Measurements from ENCODE around the gene SON.
"Not testable (repeated sequence)": the region's sequence is repeated elsewhere in the genome, so short reads cannot be mapped to it uniquely, and the experiment has no call there.

The SON gene

DNA sequence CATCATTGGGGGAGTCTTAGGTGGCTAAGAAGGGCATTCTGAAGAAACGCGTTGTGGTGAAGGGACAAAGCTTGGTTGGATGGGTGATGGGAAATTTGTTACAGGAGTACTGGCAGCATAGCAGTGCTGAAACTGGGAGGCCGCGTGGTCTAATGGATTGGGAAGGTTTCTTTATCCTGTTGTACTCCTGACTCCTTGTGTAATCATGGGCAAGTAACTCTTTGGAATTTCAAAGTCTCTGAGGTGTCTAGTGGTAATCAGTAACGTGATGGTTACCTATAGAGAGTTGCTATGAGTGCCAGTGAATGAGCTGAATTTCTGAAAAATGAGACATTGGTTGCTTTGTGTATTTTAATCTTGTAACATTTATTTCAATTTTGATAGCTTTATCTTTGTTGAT lies 27.2 kb downstream of the SON start:
- no peak for DNase-seq (ENCODE audit: low read depth, low spot score)

DNA sequence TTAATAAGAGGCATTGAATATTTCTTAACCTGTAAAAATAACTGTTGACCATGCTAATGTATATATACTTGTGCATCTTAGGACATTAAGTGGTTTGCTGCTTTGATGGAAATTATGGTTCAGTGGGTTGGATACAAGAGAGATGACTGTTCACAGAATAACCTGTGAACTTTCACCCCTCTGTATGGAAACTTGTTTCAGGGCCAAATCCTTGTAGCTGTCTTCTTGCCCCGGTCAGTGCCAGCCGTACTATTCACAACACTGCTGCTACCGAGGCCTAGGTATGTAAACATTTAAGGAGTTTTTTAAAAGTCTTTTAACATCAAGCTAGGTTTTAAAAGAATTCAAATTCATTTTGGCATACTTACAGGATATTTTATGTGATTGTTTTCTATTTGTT lies 29.5 kb downstream of the SON start:
- no peak for DNase-seq (ENCODE audit: low read depth, low spot score)

DNA sequence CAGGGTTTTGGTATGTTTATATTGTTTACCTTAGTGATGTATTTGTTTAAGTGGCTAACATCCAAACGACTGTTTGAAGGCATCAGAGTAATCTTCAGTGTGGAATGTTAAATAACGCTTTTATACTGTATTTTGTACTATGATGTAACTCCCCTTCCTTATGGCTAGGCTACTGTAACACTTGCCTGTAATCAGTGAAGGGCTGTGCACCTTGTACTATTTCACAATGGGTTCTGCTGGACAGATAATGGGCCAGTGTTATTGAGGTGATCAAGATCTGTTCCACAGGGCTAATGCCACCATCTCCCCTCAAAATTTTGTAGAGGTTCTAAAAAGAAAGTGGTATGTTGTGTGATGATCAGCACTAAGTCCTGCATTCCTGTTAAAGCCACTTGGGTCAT lies 33.9 kb downstream of the SON start:
- DNase-seq (ENCODE audit: low read depth, low spot score): not testable (repeated sequence)

DNA sequence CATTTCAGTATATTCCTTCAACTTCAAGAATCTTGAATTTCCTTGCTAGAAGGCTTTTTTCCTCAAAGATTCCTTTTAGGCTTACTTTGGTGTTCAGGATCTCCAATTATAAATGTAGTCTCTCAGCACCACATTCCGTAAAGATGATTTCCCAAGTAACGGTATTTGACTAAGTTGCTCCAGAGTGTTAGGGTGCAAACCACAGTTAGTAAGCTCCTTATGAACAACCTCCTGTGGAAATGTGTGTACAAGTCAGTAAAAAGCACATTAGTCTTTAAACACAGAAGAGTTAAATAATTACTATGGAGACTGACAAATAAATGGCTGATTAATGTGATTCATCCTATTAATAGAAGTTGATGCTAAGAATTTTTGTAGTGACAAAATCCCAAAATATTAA lies 35.4 kb downstream of the SON start:
- no peak for DNase-seq (ENCODE audit: low read depth, low spot score)

DNA sequence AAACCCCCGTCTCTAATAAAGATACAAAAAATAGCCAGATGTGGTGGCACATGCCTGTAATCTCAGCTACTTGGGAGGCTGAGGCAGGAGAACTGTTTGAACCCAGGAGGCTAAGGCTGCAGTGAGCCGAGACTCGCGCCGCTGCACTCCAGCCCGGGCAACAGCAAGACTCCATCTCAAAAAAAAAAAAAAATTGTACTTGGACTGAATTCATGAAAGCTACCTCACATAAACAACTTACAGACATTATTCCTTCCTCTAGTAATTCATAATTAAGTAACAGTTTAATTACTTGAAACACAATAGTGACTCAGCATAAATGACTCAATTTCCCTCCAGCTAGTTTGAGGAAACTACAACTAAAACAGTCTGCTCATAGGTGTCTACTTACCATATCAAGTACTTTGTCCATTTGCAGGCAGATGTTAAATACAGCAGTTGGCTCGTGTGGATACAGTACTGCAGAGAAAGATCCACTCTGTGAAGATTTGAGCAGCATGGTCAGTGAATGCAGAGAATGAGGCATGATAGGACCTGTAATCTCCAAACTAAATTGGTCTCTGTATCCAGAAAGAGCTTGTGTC lies 36.2 kb downstream of the SON start:
- DNase-seq (ENCODE audit: low read depth, low spot score): no peak

DNA sequence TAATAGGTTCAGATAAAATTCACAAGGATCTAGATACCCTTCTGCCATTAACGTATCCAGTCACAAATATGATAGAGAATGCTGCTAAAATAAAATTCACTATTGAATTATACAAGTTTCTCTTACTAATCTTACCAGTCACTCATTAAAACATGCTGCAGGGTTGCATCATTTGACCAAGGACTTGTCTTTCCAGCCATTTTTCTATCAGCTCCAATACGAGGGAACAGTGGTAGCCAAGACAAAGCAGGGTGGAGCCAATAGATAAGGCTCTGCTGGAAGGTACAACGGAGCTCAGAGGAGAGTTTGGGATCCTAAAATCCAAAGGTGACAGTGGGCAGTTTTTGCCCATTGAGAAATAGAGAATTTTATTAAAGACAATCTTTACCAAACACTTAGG lies 41.6 kb downstream of the SON start:
- no peak for DNase-seq (ENCODE audit: low read depth, low spot score)

DNA sequence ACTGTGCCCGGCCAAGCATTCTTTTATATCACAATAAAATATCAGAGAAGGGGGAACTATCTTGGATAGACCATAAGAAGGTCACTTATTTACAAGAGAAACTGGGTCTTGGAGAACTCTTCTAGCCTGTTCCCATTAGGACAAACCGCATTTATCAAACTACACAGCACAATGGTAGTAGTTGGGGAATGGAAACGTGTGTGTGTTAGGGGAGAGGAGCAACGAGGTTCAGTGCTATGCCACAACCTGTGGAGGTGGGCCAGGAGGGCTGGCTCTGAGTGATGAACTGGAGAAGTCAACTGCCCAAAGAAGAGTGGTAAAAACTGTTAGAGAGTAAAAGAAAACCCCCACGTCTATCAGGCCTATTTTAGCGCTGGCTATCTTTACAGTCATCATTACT lies 44.1 kb downstream of the SON start:
- DNase-seq (ENCODE audit: low read depth, low spot score): no peak

DNA sequence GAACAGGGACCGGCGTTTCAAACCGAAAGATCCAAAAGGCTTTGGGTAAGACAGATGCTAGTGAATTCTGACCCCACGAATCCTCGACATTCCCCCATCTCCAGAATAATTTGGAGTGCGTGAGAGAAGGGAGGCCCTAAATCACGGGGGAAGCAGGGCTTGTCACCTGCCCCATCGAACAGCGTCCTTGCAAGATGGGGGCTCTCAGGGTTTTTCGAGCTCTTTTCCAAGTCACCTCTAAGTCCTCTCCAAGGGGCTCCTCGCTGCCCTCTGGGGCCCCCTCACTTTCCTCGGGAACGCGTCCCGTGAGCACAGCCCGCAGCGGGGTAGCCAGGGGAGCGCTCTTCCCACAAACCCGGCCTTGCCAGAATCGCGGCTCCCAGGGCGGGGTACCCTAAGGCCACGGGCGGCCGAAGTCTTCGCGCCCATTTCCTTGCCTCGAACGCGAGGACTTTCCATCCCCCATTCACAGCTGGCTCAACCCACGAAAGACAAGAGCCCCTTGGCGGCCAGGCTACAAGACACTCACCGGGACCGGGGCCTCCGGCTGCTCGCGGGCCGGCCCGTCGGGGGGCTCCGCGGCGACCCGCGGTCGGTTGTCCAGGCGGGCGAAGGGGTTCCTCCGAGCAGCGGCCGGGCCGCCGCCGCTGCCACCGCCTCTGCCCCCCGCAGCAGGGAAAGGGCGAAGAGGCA lies 45.1 kb downstream of the SON start:
- DNase-seq (ENCODE audit: low read depth, low spot score): no peak

DNA sequence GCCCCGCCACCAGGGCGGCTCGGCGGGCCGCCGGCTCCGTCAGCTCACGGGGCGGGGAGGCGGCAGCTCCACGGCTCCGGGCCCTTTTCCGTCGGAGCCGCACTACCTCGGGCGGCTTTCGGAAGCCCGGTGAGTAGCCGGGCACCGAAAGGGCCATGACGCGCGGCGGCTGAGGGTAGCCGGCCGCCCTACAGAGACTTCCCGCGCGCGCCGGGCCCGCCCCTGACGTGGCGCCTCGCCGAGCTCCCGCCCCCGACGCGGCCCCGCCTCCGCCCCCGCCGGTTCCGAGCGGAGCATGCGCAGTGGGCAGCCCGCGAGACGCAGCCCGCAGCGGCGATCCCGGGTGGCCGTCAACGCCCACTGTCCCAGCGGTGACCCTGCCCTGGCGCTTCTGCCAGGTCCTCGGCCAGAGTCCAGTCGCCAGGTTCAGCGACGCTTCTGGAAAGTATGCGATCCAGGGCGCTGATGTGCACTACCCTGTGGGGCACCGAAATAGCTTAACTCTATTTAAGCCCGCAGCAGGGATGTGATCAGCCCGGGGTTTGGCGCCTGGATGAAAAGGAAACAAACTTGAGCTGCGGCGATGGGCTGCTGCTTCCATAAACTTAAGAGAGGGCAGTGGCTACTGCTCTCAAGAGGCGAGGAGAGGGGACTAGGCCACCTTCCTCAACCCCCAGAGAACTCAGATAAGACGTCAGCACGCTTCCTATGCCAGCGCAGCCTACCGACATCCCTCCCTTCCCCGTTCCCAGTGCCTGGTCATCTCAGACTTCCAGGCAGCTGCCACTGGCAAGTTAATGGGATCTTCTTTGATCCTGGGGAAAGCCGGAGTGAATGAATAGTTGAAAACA lies 45.9 kb downstream of the SON start, which contains the start of gene DONSON:
TSS of gene DONSON (minus strand) at position 200 of the 851 bp plus-strand sequence. CDS start at position 157, 43 bp downstream.
- DNase-seq (ENCODE audit: low read depth, low spot score): peak; percentile 79

DNA sequence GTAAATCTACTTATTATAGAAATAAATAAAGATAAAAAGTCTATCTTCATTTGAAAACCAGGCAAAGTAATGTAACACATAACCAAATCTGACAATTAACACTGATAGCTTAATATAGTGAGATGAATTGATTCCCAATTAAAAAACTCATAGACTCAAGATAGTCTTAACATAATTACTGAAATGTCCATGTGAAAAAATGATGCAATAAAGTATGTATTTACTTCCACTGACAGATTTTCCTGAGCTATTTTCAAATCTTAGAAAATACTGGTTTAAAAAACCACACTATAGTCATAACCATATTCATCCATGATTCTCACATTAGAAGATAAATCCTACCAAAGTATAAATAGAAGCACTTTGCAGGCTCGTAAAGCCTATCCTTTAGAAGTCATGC lies 55.2 kb downstream of the SON start:
- DNase-seq (ENCODE audit: low read depth, low spot score): no peak

DNA sequence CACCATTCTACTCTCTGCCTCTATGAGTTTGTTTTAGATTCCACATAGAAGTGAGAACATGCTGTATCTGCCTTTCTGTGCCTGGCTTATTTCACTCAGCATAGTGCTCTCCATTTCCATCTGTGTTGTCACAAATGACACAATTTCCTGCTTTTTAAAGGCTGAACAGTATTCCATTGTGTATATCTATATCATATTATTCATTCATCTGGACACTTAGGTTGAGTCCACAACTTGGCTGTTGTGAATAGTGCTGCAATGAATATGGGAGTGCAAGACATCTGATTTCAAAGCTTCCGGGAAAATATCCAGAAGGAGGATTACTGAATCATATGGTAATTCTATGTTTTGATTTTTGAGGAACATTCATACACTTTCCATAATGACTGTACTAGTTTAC lies 65.7 kb downstream of the SON start:
- no peak for DNase-seq (ENCODE audit: low read depth, low spot score)

DNA sequence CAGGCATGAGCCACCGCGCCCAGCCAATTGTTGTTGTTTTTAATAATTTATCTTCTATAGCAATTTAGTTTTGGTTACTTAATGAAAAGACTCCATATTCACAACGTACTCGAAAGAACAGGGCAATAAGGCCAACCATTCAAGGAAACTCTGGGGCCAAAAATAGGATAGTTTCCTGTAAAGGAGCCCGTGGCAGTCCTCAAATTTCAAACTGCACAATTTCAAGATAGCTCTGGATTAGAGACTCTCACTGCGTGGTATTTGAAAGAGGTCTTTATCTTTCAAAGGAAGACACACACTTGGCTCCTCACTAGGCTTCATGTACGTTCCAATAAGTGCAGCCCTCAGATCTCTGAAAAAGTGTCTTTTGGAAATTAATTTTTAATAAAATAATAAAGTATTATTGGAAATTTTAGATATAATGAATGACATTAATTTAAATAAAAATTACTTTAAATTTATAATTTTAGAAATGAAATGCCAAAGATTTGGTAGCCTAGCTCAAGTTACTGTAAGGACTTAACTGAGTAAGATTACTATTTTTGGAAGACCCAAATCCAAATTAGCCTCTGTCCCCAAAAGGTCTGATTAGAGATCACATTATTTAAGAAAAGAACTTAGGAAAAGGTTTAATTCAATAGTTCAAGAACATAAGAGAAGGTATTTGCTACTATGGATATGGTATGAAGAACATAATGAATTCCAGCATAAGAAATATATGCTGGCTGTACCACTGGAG lies 68.3 kb downstream of the SON start:
- DNase-seq (ENCODE audit: low read depth, low spot score): no peak

DNA sequence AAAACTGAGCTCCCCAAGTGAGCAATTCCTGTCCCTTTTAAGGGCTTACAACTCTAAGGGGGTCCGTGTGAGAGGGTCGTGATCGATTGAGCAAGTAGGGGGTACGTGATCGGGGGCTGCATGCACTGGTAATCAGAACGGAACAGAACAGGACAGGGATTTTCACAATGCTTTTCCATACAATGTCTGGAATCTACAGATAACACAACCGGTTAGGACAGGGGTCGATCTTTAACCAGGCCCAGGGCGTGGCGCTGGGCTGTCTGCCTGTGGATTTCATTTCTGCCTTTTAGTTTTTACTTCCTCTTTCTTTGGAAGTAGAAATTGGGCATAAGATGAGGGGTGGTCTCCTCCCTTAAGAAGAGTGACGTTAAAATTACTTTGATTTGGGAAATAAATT lies 74.7 kb downstream of the SON start:
- DNase-seq (ENCODE audit: low read depth, low spot score): not testable (repeated sequence)

DNA sequence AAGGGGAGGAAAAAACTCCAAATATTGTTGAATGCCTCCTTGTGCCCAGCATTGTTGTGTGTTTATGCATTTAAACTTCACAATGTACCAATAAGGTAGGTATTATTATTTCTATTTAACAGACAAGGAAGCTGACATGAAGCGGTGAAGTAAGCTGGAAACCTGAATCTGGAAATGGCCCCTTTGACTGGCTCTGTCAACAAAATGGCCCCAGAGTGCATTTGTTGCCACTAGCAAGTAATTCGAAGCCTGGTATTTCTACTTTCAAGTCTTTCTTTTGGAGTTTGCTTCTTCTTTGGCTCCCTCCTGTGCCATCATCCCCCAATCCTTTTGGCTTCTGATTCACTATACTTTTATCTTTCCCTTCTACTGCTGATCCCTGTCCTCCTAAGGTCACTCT lies 75.6 kb downstream of the SON start:
- DNase-seq (ENCODE audit: low read depth, low spot score): no peak

DNA sequence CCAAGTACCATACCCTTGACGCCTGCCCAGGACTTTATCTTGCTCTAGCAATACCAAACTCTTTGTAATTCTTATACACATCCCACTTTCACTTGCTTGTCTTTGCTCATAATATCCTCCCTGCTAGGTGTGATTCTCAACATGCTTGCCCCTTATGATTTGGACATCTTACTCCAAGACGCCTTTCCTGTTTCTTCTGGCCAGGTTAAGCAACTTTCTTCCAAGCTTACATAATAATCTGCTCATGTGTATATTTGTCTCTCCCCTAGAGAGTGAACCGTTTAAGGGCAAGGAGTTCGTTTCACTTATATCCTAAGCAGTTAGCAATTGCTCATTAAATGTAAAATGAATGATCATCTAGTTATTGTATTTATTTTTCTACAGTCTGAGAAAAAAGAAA lies 76.9 kb downstream of the SON start:
- no peak for DNase-seq (ENCODE audit: low read depth, low spot score)

DNA sequence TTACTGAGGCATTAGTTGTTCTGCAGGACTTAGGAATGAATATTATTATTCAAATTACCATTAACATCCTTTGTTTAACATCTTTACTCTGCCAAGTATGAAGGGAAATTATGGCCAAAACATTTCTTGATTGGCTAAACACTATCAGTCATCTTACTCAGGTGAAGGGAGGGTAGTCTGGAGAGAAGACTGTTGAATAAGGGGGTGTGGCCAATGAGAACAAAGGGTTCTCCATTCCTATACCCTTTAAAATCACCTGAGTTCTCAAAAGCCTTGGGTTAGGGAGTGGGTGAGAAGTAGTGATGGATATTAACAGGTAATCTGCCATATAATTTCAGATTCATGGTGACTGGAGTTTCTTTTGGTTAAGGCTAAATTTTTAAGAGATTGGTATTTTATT lies 79.4 kb downstream of the SON start:
- DNase-seq (ENCODE audit: low read depth, low spot score): no peak

DNA sequence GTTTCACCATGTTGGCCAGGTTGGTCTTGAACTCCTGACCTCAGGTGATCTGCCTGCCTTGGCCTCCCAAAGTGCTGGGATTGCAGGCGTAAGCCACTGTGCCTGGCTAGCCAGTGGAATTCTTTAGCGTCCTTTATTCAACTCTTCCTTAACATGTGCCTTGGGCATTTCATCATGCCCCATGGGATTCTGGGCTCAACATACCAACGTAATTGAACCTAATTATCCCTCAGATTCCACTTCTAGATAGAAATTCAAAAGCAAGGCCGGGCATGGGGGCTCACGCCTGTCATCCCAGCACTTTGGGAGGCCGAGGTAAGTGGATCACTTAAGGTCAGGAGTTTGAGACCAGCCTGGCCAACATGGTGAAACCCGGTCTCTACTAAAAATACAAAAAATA lies 83.3 kb downstream of the SON start:
- DNase-seq (ENCODE audit: low read depth, low spot score): not testable (repeated sequence)
